GM18870 (cell line): ENCODE measurements around the gene DOCK2.
"Not testable (repeated sequence)": the region's sequence is repeated elsewhere in the genome, so short reads cannot be mapped to it uniquely, and the experiment has no call there.

ENCODE experiments used
- ATAC-seq: cut with Tn5 transposase; IDR thresholded peaks from one replicate; pipeline ENCODE4 v1.9.1; 2021; ENCODE audit warnings: moderate library complexity; ENCODE audit not compliant: unreplicated experiment

DOCK2 gene

DNA sequence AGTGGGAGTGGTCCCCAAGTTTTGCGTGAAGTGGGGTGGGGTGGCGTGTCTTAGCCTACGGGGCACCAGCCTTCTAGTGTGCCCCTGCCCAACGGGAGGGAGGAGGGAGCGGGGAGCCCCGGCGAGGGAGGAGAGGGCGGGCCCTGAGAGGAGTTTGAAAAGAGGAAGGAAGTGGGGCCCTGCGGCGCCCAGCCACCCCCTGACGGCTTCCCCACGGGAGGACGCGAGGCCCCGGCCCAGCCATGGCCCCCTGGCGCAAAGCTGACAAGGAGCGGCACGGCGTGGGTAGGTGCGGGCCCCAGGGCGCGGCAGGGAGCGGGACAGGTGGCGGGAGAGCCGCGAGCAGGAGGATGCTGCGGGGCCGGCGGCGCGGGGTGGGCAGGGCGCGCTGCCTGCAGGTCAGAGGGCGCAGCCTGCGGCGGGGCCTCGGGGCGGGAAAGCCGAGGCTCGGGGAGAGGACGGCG is at the start of gene DOCK2:
TSS of gene DOCK2 (plus strand) at position 191 of the 464 bp plus-strand sequence. CDS start at position 243, 52 bp downstream.
- ATAC-seq = peak; percentile 90

DNA sequence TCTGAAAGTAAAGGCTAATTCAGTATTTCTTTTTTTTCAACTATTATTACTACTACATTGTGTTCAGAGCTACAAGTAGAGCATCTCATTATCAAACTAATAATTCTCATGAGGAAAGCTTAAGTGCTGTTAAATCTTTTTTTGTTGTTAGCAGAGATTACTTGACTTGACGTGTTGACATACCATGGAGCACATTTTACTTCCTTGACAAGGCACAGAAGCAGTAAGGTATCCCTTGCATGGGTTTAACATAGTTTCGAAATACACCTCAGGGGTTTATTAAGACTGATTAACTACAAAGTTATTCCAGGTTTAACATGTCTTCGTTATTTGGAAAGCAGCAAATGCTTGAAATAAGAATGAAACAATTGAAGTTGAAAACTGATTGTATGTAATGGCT is 46.5 kb upstream of the DOCK2 start:
- no peak for ATAC-seq

DNA sequence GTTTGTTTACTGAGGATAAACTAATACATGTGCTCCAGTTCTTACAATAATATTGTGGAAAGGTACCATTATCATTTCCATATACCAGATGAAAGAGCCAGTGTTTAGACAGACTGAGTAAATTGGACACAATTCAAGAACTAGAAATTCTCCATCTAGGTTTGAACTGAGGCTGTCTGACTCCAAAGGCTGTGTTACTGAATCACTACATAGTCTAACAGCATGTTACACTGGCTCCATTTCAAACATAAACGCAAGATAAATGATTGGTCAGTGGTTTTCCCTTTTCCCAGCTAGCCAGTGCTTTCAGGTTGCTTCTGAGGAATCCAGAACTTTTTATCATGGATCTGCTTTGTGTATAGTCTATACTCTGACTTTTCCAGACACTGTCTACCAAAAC is 45.4 kb upstream of the DOCK2 start:
- ATAC-seq = no peak

DNA sequence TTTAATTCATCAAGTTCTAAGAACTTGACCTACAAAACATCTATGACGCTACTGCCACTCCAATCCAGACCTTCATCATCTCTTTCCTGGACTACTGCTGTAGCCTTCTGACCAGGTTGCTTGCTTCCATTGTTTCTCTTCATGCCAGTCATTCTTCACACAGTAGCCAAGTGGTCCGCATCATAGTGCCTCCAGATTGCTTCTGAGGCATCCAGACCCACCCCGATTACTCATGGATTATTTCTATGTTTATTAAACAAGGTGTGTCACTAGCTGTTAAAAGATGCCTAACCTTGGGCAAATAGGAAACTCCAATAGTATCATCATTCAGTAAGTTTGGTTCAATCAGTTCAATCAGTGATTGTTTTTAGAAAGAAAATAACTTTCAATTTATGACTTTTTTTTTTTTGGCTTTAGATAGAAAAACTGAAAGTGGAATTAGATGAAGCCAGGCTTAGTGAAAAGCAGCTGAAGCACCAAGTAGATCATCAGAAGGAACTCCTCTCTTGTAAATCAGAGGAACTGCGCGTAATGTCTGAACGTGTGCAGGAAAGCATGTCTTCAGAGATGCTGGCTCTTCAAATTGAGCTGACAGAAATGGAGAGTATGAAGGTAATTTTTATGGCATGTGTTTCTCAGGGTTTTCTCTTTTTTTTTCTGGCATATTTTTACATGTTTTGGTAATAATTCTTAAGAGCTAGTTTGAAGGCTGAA is 44.0 kb upstream of the DOCK2 start:
- no peak for ATAC-seq

DNA sequence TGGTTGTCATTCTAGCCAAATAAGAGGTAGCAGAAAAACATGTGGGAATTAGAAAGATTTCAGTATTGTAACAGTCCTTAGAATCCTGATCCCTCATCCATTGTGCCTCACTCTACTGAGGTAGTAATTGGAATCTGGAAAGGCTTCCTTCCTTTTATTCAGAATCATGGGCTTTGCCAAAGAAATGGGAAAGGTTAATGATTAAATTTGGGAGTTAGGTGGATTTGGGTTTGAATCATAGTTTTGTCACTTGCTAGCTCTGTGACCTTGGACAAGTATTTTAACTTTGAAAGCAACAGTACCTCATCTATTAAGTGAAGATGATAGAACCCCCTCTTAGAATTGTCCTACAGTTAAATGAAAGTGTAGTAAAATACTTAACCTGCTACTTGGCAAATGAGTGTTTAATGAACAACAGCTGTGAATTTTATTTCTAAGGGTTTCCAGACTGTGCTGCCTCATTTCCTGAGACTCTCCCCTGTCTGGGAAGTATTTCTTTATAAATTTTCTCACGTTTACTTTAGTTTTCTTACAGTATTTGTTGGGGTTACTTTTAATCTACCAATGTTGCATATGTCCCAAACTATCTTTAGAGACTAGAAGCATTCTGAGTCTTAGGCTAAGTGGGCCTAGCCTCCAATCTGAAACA is 41.8 kb upstream of the DOCK2 start:
- ATAC-seq = no peak

DNA sequence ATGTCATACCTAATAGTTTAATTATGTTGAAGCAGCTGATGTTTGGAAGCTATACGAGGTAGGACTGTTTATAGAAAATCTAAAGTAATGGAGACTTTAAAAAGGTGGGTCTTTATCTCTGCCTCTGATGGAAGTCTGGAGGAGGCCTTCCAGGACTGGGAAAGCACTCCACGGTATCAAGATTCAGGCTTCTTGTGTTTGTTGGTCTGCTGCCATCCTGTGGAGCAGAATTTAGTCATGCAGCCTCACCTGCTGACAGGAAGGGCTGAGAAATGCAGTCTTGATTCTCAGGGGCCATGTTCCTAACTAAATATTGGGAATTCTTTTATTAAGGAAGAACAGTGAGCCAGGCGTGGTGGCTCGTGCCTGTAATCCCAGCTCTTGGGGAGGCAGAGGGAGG is 37.6 kb upstream of the DOCK2 start:
- no peak for ATAC-seq

DNA sequence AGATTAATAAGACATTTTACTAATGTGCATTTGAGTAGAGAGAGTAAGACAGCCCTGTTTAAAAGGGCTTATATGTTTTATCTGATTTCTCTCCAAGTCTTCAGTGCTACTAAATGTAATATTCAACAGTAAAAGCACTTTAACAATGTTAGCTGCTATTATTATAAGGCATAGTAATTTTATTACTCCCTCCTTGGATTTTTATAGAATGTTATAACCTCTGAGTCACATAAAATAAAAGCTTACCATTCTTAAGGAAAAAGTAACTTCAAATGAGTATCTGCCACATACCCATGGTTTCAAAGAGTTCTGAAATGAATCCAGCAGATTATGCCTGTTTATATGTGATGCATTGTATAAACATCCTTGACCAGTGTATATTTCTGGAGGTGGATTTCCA is 34.5 kb upstream of the DOCK2 start:
- ATAC-seq = no peak

DNA sequence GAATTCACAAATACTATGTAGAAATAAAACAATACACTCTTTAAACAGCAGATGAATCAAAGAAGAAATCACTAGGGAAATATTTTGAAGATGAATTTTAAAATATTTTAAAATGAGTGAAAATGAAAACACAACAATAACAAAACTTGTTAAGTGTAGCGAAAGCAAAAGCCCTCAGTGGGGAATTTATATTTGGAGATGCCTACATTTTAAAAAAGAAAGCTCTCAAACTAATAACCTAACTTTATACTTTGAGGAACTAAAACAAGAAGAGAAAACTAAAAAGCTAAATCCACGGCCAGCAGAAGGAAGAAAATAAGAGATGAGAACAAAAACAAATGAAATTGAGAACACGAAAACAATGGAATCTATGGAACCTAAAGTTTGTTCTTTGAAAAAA is 30.8 kb upstream of the DOCK2 start:
- no peak for ATAC-seq

DNA sequence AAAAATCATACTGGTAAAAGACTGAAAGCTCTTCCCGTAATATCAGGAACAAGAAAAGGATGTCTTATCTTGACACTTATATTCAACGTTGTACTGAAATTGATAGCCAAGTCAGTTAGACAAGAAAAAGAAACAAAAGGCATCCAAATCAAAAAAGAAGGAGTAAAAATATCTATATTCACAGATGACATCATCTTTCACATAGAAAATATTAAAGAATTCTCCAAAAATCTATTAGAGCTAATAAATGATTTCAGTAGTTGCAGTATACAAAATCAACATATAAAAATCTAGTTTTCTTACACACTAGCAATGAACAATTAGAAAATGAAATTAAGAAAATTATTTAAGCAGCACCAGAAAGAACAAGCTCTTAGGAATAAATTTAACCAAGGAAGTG is 29.2 kb upstream of the DOCK2 start:
- no peak for ATAC-seq

DNA sequence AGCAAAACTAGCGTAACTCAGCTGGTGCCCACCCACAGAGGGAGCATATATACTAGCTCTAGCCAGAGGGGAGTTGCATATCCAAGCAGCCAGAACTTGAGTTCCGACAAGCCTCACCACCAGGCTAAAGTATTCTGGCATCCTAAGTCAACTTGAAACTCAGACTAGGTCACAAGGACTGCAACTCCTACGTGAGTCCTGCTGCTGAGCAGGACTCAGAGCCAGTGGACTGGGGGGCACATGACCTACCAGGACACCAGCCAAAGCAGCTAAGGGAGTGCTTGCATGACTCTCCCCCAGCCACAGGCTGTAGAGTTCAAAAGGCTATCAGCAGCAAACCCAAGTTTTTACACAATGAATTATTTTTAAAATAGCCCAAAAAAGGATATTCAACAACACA is 27.4 kb upstream of the DOCK2 start:
- no peak for ATAC-seq

DNA sequence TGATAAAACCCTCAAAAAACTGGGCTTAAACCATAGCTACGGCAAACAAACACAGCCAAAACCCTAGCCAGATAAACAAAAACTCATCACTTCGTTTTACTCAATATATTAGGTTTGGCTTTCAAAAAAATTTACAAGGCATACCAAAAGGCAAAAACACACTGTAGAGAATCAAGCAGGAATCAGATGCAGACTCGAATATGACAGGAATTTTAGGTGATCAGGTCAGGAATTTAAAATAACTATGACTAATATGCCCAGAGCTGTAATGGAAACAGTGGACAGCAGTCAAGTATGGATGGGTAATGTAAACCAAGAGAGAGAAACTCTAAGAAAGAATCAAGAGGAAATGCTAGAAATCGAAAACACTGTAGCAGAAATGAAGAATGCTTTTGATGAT is 26.5 kb upstream of the DOCK2 start:
- no peak for ATAC-seq

DNA sequence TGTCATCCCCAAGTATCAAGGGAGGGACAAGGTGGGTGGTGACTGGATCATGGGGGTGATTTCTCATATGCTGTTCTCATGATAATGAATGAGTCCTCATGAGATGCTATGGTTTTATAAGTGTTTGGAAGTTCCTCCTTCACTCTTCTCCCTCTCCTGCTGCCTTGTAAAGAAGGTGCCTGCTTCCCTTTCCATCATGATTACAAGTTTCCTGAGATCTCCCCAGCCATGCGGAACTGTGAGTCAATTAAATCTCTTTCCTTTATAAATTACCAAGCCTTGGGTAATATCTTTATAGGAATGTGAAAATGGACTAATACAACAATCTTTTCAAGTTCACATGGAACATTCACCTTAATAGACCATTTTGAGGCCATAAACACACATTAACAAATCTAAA is 21.5 kb upstream of the DOCK2 start:
- no peak for ATAC-seq

DNA sequence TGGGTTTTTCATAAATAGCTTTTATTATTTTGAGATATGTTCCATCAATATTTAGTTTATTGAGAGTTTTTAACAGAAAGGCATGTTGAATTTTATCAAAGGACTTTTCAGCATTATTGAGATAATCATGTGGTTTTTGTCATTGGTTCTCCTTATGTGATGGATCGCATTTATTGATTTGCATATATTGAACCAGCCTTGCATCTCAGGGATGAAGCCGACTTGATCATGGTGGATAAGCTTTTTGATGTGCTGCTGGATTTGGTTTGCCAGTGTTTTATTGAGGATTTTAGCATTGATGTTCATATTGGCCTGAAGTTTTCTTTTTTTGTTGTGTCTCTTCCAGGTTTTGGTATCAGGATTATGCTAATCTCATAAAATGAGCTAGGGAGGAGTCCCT is 12.8 kb upstream of the DOCK2 start:
- ATAC-seq = not testable (repeated sequence)

DNA sequence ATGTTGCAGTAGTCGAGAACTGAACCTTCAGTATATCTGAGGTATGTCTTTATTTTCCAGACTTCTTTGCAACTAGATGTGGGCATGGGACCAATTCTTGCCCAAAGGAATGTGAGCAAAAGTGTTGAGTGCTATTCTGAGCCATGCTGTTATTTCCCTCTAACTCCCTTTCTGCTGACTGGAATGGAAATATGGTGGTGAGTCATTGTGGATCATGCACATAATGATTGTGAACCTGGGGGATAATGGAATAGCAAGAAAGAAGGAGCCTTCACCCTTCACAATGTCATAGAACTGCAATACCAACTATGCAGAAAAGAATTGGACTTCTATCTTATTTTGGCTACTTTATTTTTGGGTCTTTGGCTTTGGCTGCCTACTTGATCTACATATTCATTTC is 10.3 kb upstream of the DOCK2 start:
- no peak for ATAC-seq

DNA sequence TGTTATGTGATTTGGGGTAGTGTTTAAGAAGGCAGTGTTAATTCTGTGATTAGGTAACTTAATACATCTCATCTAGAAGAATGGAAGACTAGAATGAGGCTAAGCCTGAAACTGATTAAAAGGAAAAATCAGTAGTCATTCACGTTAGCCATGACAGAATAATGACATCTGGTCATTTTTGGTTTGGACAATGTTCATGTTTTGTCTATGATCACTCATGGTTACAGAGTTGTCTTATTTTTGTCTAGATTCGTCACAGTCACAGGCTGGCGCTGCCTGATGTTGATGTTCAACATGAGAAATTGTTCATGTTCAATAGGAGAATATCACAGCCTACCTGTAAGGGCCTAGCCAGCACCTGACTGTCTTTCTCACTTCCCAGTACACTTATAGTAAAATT is 9.5 kb upstream of the DOCK2 start:
- no peak for ATAC-seq

DNA sequence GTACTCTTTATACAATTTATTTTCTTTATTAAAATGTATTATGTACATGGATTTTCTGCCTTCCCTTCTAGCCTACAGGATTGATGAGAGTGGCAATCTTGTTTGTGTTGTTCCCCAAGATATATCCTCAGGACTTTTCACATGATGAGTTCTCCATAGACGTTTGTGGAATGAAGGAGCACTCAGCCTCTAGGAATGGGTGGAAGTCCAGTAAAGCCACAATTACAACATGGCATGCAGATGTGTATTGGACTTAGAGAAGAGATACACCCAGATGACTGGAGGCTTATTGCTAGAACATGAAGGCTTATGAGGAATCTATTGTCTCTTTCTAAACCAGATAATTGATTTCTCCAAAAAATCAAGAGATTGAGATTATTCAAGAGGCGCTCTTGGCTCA is 8.2 kb upstream of the DOCK2 start:
- no peak for ATAC-seq

DNA sequence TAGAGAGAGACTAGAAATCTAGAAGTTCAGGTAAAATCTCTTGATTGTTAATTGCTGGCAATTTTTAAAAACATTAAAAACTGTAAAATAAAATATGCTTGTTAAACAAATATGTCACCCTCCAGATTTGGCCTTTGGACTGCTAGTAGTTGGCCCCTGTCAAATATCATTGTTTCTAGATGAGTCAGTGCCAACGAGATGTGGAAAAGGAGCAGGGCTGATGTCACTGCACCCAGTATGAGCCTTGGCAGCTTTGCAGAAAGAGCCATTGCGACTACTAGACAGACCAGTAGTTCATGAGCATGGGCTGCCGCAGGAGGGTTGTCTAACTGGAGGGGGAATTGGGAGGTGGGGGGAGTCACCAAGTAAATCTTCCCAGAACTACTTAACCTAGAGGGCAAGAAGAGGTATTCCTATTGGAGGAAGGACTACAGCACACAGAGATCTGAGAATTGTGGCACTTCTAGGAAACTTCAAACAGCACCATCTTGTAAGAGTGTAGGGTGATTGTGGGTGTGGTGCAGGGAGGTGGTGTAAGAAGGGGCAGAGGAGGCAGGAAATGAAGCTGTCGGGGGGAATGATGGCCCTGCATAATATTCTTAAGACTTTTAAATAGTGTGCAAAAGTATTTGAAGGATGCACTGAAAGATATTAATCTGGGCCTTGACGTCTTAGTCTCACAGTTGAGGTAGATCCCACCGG is 7.1 kb upstream of the DOCK2 start:
- ATAC-seq = no peak

DNA sequence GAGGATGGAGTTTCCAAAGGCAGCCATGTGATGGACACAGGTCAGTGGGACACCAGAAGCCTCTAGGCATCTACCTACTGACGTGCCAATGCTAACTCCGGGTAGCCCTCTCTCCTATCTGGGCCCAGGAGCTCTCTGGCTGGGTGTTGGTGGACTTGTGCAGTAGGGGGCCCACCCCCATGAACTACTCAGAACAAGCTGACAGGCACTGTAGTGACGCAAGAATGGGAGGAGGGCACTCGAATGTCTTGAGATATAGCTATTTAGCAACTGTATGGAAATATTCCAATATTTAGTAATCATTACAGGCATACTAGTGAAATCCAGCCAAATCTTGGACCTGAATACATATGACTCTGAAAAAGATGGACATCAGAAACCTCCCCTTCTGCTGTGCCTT is 5.7 kb upstream of the DOCK2 start:
- ATAC-seq = no peak

DNA sequence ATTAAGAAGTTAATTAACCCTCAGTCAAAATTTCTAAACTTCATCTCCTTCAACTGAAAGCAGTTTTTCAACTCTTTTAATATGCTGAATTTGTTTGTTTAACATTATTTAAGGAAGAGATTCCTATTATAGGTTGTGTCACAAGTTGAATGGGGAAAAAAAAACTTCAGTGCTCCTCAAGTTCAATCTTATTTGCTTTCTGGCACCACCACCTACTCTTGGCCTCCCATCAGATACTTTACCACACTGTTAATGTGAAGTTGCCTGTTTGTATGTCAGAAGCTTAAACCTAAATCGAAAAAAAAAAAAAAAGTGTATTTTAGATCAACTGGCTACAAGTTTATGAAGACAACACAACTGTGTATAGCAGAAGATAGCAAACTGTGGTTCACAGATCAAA is 4.1 kb upstream of the DOCK2 start:
- ATAC-seq = no peak

DNA sequence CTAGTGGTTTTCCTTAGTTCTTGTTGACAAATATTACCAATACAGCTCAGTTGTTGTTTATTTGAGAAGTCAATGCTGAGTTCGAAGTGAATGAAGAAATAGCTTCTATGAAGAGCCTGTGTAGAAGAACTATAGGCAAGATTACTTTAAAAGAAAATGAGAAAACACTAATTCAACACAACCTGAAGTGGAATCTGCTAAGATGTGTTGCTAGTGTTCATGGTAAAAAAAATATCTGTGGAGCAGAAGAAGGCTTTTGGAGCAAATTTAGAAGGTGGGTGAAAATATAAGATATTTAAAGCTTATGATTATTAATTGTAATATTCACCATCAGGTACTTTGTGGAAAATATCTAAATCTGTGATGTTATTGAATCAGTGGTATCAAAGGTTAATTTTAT is 2.5 kb upstream of the DOCK2 start:
- ATAC-seq = no peak

DNA sequence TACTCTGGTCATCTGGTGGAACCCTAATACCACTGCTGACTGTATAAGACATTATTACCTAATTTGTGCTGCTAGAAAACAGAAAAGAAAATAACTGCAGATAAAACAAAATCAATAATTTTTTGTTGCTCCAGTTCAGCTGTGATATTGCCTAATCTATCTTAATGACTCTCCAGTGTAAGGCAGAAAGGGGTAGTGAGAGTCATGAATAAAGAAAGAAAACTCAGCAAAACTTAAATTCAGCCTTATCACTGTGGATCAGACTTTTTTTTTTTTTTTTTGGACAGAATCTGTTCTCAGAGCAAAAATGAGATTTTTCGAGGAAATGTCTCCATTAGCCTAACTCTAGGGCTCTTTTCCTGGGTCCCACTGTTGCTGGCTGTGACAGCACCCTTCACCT is 1.1 kb upstream of the DOCK2 start:
- ATAC-seq = no peak

DNA sequence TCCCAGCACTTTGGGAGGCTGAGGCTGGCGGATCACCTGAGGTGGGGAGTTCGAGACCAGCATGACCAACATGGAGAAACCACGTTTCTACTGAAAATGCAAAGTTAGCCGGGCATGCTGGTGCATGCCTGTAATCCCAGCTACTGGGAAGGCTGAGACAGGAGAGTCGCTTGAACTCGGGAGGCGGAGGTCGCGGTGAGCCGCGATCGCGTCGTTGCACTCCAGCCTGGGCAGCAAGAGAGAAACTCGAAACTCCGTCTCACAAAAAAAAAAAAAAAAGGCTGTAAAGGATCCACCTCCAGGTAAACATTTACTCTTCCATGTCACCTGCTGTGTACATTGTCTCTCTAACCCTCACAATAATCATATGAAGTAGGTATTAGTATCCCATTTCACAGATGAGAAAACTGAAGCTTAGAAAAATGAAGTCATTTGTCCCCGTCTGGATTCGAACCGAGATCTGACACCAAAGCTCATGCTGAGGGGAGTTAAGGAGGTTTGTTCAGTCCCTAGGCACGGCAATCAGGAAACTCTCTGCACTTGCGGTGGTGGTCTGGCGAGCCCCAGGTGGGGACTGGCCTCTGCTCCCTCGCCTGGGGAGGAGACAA is 494 bp upstream of the DOCK2 start:
- ATAC-seq = no peak
